H1 (cell line): ENCODE measurements around the gene DACH2. TPM values are rescaled to one million over a fixed set of nuclear protein-coding genes. Genes with fewer than 3 reads are reported as not detected.

Experiments
- CTCF ChIA-PET: fragments of 300-600 bp; sonication (Branson Sonifier 250); formaldehyde crosslinking; loops from one replicate; lab custom pipeline; 2021; ENCODE audit not compliant: partially characterized antibody; lab: Charles Lee
- POLR2A ChIA-PET: fragments of 300-600 bp; sonication (Branson Sonifier 250); formaldehyde crosslinking; loops from one replicate; lab custom pipeline; 2021; ENCODE audit warnings: inconsistent platforms; ENCODE audit not compliant: partially characterized antibody; lab: Charles Lee
- DNase-seq, 2 experiments: peaks; one replicate each; pipeline versions ENCODE4 v3.0.0 to v3.0.0-alpha.2; 2010 to 2022; ENCODE audit warnings: low spot score in 2 of 2, low read depth in 1 of 2, mixed read lengths in 1 of 2
- FAIRE-seq: peaks from 2 replicates; lab custom pipeline; 2011; peaks lifted over from hg19 to GRCh38; lab: Jason Lieb, UNC
- H2AFZ ChIP-seq: 2 replicates; pipeline ENCODE4 v1.8.1; 2012; ENCODE audit warnings: low read length, inconsistent platforms
- H2AK5ac ChIP-seq: 2 replicates; pipeline ENCODE4 v1.6.1; 2013; ENCODE audit warnings: low read depth, low read length
- H2BK120ac ChIP-seq: replicated peaks from 2 replicates; pipeline ENCODE3; 2013; ENCODE audit warnings: low read depth, low read length, inconsistent platforms
- H2BK12ac ChIP-seq: 2 replicates; pipeline ENCODE4 v1.6.1; 2013; ENCODE audit warnings: low read depth, low read length
- H2BK15ac ChIP-seq: 2 replicates; pipeline ENCODE4 v1.6.1; 2013; ENCODE audit warnings: low read length
- H2BK20ac ChIP-seq: 2 replicates; pipeline ENCODE4 v1.6.1; 2013; ENCODE audit warnings: low read length
- H2BK5ac ChIP-seq: 2 replicates; pipeline ENCODE4 v1.6.1; 2013; ENCODE audit warnings: low read depth, low read length
- H3K14ac ChIP-seq: 2 replicates; pipeline ENCODE4 v1.6.1; 2013; ENCODE audit warnings: inconsistent platforms; ENCODE audit not compliant: insufficient read length
- H3K18ac ChIP-seq: 2 replicates; pipeline ENCODE4 v1.6.1; 2013; ENCODE audit warnings: low read length; ENCODE audit errors: extremely low read depth
- H3K23ac ChIP-seq: 2 replicates; pipeline ENCODE4 v1.6.1; 2013; ENCODE audit warnings: inconsistent platforms; ENCODE audit not compliant: insufficient read length
- H3K23me2 ChIP-seq: 2 replicates; pipeline ENCODE4 v1.6.1; 2013; ENCODE audit warnings: low read depth, low read length
- H3K27ac ChIP-seq: 2 replicates; pipeline ENCODE4 v1.6.1; 2011; ENCODE audit warnings: low read depth, low read length, inconsistent platforms
- H3K27me3 ChIP-seq, 4 experiments: replicated peaks in 1 of 4; 1 replicate in 1 of 4; 2 replicates in 3 of 4; pipeline versions ENCODE4 v1.6.1 to v1.8.1; 2011 to 2013; ENCODE audit warnings: low read length in 3 of 4, mild to moderate bottlenecking in 3 of 4, inconsistent platforms in 2 of 4, mixed read lengths in 2 of 4, moderate library complexity in 1 of 4; ENCODE audit not compliant: control insufficient read depth in 3 of 4, insufficient read depth in 3 of 4; ENCODE audit errors: extremely low read depth in 1 of 4
- H3K36me3 ChIP-seq, 4 experiments: 2 replicates each; pipeline versions ENCODE4 v1.6.1 to v1.8.1; 2011 to 2013; ENCODE audit warnings: mild to moderate bottlenecking in 4 of 4, low read length in 3 of 4, moderate library complexity in 2 of 4, control low read depth in 1 of 4, inconsistent platforms in 1 of 4; ENCODE audit not compliant: insufficient read depth in 4 of 4, control insufficient read depth in 2 of 4
- H3K4ac ChIP-seq: replicated peaks from 2 replicates; pipeline ENCODE3; 2013; ENCODE audit warnings: low read length, low read depth, mixed read lengths, inconsistent platforms; ENCODE audit not compliant: insufficient read length
- H3K4me1 ChIP-seq, 4 experiments: replicated peaks in 1 of 4; 1 replicate in 1 of 4; 2 replicates in 3 of 4; pipeline versions ENCODE4 v1.6.1 to v1.8.1; 2011 to 2013; ENCODE audit warnings: low read length in 3 of 4, inconsistent platforms in 2 of 4, mixed read lengths in 1 of 4; ENCODE audit not compliant: insufficient read depth in 4 of 4, control insufficient read depth in 3 of 4
- H3K4me2 ChIP-seq, 2 experiments: 2 replicates each; pipeline versions ENCODE4 v1.6.1 to v1.8.1; 2011 to 2013; ENCODE audit warnings: low read depth in 2 of 2, low read length in 2 of 2, control low read depth in 1 of 2, inconsistent platforms in 1 of 2, mild to moderate bottlenecking in 1 of 2; ENCODE audit not compliant: insufficient read depth in 1 of 2
- H3K4me3 ChIP-seq, 4 experiments: fragments of 200-600, 300-600 bp in 1 of 4; sonication (generic), shearing (Covaris generic), sonication (Bioruptor Twin) in 1 of 4; 2 replicates each; pipeline versions ENCODE4 v1.5.1 to v1.8.1; 2011 to 2016; ENCODE audit warnings: low read length in 4 of 4, low read depth in 3 of 4, control low read depth in 2 of 4, inconsistent platforms in 2 of 4, mild to moderate bottlenecking in 2 of 4, mixed read lengths in 1 of 4, moderate library complexity in 1 of 4; ENCODE audit not compliant: insufficient read depth in 2 of 4; ENCODE audit errors: extremely low read depth in 1 of 4
- H3K56ac ChIP-seq: replicated peaks from 2 replicates; pipeline ENCODE3; 2013; ENCODE audit warnings: low read depth, mild to moderate bottlenecking, mixed read lengths, low read length, inconsistent platforms; ENCODE audit not compliant: insufficient read length
- H3K79me1 ChIP-seq: 2 replicates; pipeline ENCODE4 v1.6.1; 2013; ENCODE audit warnings: low read depth, low read length, control low read depth
- H3K79me2 ChIP-seq, 2 experiments: 2 replicates each; pipeline versions ENCODE4 v1.6.1 to v1.8.1; 2012 to 2013; ENCODE audit warnings: low read length in 2 of 2, mild to moderate bottlenecking in 2 of 2, inconsistent platforms in 1 of 2; ENCODE audit not compliant: insufficient read depth in 2 of 2, control insufficient read depth in 1 of 2
- H3K9ac ChIP-seq, 4 experiments: replicated peaks in 1 of 4; 1 replicate in 1 of 4; 2 replicates in 3 of 4; pipeline versions ENCODE4 v1.6.1 to v1.8.1; 2011 to 2013; ENCODE audit warnings: low read depth in 3 of 4, low read length in 3 of 4, control low read depth in 2 of 4, mild to moderate bottlenecking in 2 of 4, moderate library complexity in 2 of 4, inconsistent platforms in 1 of 4; ENCODE audit errors: extremely low read depth in 1 of 4
- H3K9me3 ChIP-seq, 2 experiments: 2 replicates each; pipeline versions ENCODE4 v1.6.1 to v1.8.1; 2012 to 2013; ENCODE audit warnings: mild to moderate bottlenecking in 2 of 2, moderate library complexity in 2 of 2, control low read depth in 1 of 2, inconsistent platforms in 1 of 2, low read depth in 1 of 2, low read length in 1 of 2, mixed read lengths in 1 of 2; ENCODE audit not compliant: insufficient read depth in 2 of 2
- H4K20me1 ChIP-seq, 2 experiments: replicated peaks in 1 of 2; 2 replicates each; pipeline versions ENCODE3 to v1.8.1; 2011 to 2013; ENCODE audit warnings: inconsistent platforms in 2 of 2, low read length in 2 of 2, mild to moderate bottlenecking in 1 of 2; ENCODE audit not compliant: insufficient read depth in 2 of 2, control insufficient read depth in 1 of 2
- H4K5ac ChIP-seq: 2 replicates; pipeline ENCODE4 v1.6.1; 2013; ENCODE audit warnings: low read length, low read depth, mixed read lengths, inconsistent platforms; ENCODE audit not compliant: insufficient read length
- H4K8ac ChIP-seq: 2 replicates; pipeline ENCODE4 v1.8.0; 2013; ENCODE audit warnings: mild to moderate bottlenecking, moderate library complexity, low read length, inconsistent platforms; ENCODE audit not compliant: insufficient read depth; ENCODE audit errors: extremely low read depth
- H4K91ac ChIP-seq: replicated peaks from 2 replicates; pipeline ENCODE3; 2013; ENCODE audit warnings: low read length, mixed read lengths, inconsistent platforms; ENCODE audit not compliant: insufficient read length
- ASH2L ChIP-seq: fragments of 200-600, 300-600 bp; sonication (generic); IDR thresholded peaks from one replicate; pipeline ENCODE4 v1.7.1; 2017; ENCODE audit warnings: low read length
- BACH1 ChIP-seq: IDR thresholded peaks from 2 replicates; pipeline ENCODE4 v1.6.1; 2012; ENCODE audit warnings: low read length, improper control_type of control experiment
- CEBPB ChIP-seq: IDR thresholded peaks from 2 replicates; pipeline ENCODE4 v1.6.1; 2012; ENCODE audit warnings: low read depth, low read length
- HDAC6 ChIP-seq: IDR thresholded peaks from one replicate; pipeline ENCODE4 v1.7.1; 2012; ENCODE audit warnings: low read depth, mild to moderate bottlenecking, inconsistent platforms, low read length, moderate library complexity
- RNF2 ChIP-seq: fragments of 200-900, 300-1000 bp; sonication (generic); IDR thresholded peaks from 2 replicates; pipeline ENCODE4 v1.7.1; 2016; ENCODE audit warnings: borderline replicate concordance, low read depth, mild to moderate bottlenecking, antibody characterized with exemption, low read length; ENCODE audit not compliant: poor library complexity, severe bottlenecking; ENCODE audit errors: missing control alignments
- SP4 ChIP-seq: IDR thresholded peaks from 2 replicates; pipeline ENCODE4 v1.6.1; 2012; ENCODE audit warnings: low read length, inconsistent platforms
- SRF ChIP-seq: IDR thresholded peaks from 2 replicates; pipeline ENCODE4 v1.6.1; 2011; ENCODE audit warnings: mild to moderate bottlenecking, low read depth, low read length, moderate library complexity
- ZNF274 ChIP-seq: IDR thresholded peaks from 2 replicates; pipeline ENCODE4 v1.7.0; 2012; ENCODE audit warnings: low read length, borderline replicate concordance; ENCODE audit errors: extremely low read depth
- WGBS, 2 experiments: shearing (Covaris generic) in 1 of 2; methylation state at CpG; one replicate each; pipeline versions ENCODE4 v1.1.6 to v1.1.7; 2013 to 2015; ENCODE audit warnings: low lambda C conversion rate in 2 of 2, mixed read lengths in 2 of 2, inconsistent platforms in 1 of 2, low coverage in 1 of 2, missing lambda C conversion rate in 1 of 2; ENCODE audit not compliant: insufficient replicate concordance in 2 of 2, insufficient coverage in 1 of 2, insufficient read length in 1 of 2; ENCODE audit errors: extremely low coverage in 1 of 2, missing lambda C conversion rate in 1 of 2; 5-methylcytosine and 5-hydroxymethylcytosine counted together
- polyA plus RNA-seq, 7 experiments: library from polyadenylated mRNA; depleted of rRNA in 3 of 7; stranded (reverse) in 5 of 7; unstranded in 2 of 7; fragments of >200 nt in 5 of 7; fragments of 200-250 nt in 2 of 7; gene quantifications; 1 replicate in 5 of 7; 2 replicates in 1 of 7; 4 replicates in 1 of 7; pipeline versions ENCODE4 v1.2.1 to v1.2.3, GENCODE V29; 2011 to 2013; ENCODE audit warnings: missing spikeins in 2 of 7, mixed read lengths in 2 of 7
- total RNA-seq: library from RNA; stranded (reverse); fragmentation: NEBNext Ultra II Directional; extraction: Animal tissue kit (Norgen Biotek cat#: 25700); gene quantifications from 2 replicates; pipeline ENCODE4 v1.2.1, GENCODE V29; 2021
- TF ChIP-seq, protein P1 (sequence below), 3 experiments: IDR thresholded peaks; 1 replicate in 2 of 3; 2 replicates in 1 of 3; pipeline versions ENCODE4 v1.5.1 to v1.6.1; 2011; ENCODE audit warnings: low read length in 3 of 3, mild to moderate bottlenecking in 3 of 3, inconsistent platforms in 2 of 3, low read depth in 1 of 3, moderate library complexity in 1 of 3; ENCODE audit not compliant: insufficient read depth in 1 of 3; ENCODE audit errors: control extremely low read depth in 1 of 3
- TF ChIP-seq, protein P2 (sequence below): IDR thresholded peaks from 2 replicates; pipeline ENCODE4 v1.6.1; 2012; ENCODE audit warnings: low read length, inconsistent platforms

The DACH2 gene
- total and polyA plus RNA-seq, 2 of the 8 experiments (the other 6 are each of a cell fraction or from before 2014, with no cell fraction given), result 1.0 to 1.8 TPM

DNA sequence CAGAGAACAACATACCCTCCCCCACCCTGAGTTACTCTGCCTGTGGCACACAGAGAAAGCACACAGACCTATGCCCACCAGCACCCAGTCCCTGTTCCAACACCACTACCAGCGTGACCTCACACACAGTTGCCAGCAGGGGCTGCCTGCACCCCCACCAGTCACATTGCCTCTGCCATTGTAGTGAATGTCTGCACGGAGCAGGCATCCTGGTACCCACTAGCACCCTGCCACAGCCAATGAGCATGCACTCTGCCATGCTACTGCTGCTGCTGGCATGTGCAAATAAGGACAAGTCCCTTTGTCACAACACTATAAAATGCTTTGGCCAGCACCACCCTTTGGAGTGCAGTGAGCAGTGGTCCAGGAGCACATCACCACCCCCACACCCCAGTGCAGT is 47.1 kb downstream of the DACH2 start:
- no peaks in the 10 kb centered on the region for H3K23me2 ChIP-seq
- H3K4me2 ChIP-seq, result no peak overlapping the region
- DNase-seq, result no peak
- no peak for FAIRE-seq
- H3K56ac ChIP-seq, result no peak overlapping the region
- H3K4ac ChIP-seq, result no peak overlapping the region
- H3K18ac ChIP-seq, result no peak overlapping the region
- no peak overlapping the region for H2BK5ac ChIP-seq
- H3K14ac ChIP-seq, result no peak overlapping the region
- no peak overlapping the region for H2AFZ ChIP-seq
- no peak overlapping the region for H2BK12ac ChIP-seq
- no peak overlapping the region for H3K27ac ChIP-seq
- no peak overlapping the region for H2BK120ac ChIP-seq
- no peak overlapping the region for H4K91ac ChIP-seq
- H3K9me3 ChIP-seq, result 0 out of 4 replicates have a peak, but pooled peaks cover 0 to 2% of the 10 kb centered on the region in 2 experiments
- H3K36me3 ChIP-seq, result no peaks in the 10 kb centered on the region
- no peaks in the 10 kb centered on the region for H3K79me1 ChIP-seq
- H2AK5ac ChIP-seq, result no peak overlapping the region
- no peak overlapping the region for H3K4me3 ChIP-seq
- H3K4me1 ChIP-seq, result no peaks in the 10 kb centered on the region
- no peaks in the 10 kb centered on the region for H3K27me3 ChIP-seq
- H3K23ac ChIP-seq, result no peak overlapping the region
- no peak overlapping the region for H2BK15ac ChIP-seq
- WGBS, 2 experiments, result no CpG with 5 or more reads among the region's 2 CpGs
- H4K20me1 ChIP-seq, result no peaks in the 10 kb centered on the region
- no peak overlapping the region for H3K9ac ChIP-seq
- H2BK20ac ChIP-seq, result no peak overlapping the region
- CTCF ChIA-PET, result no interaction called here
- H3K79me2 ChIP-seq, result no peaks in the 10 kb centered on the region
- POLR2A ChIA-PET, result no interaction called here
- H4K5ac ChIP-seq, result no peak overlapping the region
- no peak overlapping the region for H4K8ac ChIP-seq
- TF ChIP-seq SRF (no peak), SP4 (no peak), ZNF274 (no peak), BACH1 (no peak), HDAC6 (no peak), ASH2L (no peak), RNF2 (no peak), CEBPB (no peak)
- TF ChIP-seq, protein P1, sequence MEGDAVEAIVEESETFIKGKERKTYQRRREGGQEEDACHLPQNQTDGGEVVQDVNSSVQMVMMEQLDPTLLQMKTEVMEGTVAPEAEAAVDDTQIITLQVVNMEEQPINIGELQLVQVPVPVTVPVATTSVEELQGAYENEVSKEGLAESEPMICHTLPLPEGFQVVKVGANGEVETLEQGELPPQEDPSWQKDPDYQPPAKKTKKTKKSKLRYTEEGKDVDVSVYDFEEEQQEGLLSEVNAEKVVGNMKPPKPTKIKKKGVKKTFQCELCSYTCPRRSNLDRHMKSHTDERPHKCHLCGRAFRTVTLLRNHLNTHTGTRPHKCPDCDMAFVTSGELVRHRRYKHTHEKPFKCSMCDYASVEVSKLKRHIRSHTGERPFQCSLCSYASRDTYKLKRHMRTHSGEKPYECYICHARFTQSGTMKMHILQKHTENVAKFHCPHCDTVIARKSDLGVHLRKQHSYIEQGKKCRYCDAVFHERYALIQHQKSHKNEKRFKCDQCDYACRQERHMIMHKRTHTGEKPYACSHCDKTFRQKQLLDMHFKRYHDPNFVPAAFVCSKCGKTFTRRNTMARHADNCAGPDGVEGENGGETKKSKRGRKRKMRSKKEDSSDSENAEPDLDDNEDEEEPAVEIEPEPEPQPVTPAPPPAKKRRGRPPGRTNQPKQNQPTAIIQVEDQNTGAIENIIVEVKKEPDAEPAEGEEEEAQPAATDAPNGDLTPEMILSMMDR (IDR thresholded peaks at IDR 0.05; ENCODE audit: control extremely low read depth in 1 of 3, insufficient read depth in 1 of 3, low read depth in 1 of 3, low read length in 3 of 3), result no peak
- TF ChIP-seq, protein P2, sequence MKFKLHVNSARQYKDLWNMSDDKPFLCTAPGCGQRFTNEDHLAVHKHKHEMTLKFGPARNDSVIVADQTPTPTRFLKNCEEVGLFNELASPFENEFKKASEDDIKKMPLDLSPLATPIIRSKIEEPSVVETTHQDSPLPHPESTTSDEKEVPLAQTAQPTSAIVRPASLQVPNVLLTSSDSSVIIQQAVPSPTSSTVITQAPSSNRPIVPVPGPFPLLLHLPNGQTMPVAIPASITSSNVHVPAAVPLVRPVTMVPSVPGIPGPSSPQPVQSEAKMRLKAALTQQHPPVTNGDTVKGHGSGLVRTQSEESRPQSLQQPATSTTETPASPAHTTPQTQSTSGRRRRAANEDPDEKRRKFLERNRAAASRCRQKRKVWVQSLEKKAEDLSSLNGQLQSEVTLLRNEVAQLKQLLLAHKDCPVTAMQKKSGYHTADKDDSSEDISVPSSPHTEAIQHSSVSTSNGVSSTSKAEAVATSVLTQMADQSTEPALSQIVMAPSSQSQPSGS, result no peak
